Central memory CD8-positive, alpha-beta T cell (primary cell): ENCODE measurements around the gene MFSD11.
"Not testable (repeated sequence)": the region's sequence is repeated elsewhere in the genome, so short reads cannot be mapped to it uniquely, and the experiment has no call there.

ENCODE experiments used
- ATAC-seq: fragments of 150-1000 bp; cut with Tn5 transposase; replicated peaks from 2 replicates; pipeline ENCODE4 v1.10.0; 2022; ENCODE audit warnings: mild to moderate bottlenecking, moderate FRiP score, moderate number of reproducible peaks; ENCODE audit not compliant: poor library complexity, severe bottlenecking; ENCODE audit errors: extremely low read depth
- DNase-seq, 2 donors: peaks; one replicate each; pipeline ENCODE4 v3.0.0; 2021; ENCODE audit warnings: low spot score in 2 of 2
- H3K27ac Mint-ChIP-seq: one replicate; pipeline ENCODE4 v1.8.0; 2022; ENCODE audit warnings: low read depth, mild to moderate bottlenecking, moderate library complexity, mixed read lengths
- H3K27me3 Mint-ChIP-seq: one replicate; pipeline ENCODE4 v1.8.0; 2022; ENCODE audit warnings: mixed read lengths
- H3K36me3 Mint-ChIP-seq: one replicate; pipeline ENCODE4 v1.8.0; 2022; ENCODE audit warnings: mild to moderate bottlenecking, moderate library complexity, mixed read lengths; ENCODE audit not compliant: insufficient read depth
- H3K4me1 Mint-ChIP-seq: one replicate; pipeline ENCODE4 v1.8.0; 2022; ENCODE audit warnings: mixed read lengths
- H3K4me3 Mint-ChIP-seq: one replicate; pipeline ENCODE4 v1.8.0; 2022; ENCODE audit warnings: mild to moderate bottlenecking, moderate library complexity, mixed read lengths
- H3K9me3 Mint-ChIP-seq: one replicate; pipeline ENCODE4 v1.8.0; 2022; ENCODE audit warnings: mixed read lengths

Gene MFSD11

DNA sequence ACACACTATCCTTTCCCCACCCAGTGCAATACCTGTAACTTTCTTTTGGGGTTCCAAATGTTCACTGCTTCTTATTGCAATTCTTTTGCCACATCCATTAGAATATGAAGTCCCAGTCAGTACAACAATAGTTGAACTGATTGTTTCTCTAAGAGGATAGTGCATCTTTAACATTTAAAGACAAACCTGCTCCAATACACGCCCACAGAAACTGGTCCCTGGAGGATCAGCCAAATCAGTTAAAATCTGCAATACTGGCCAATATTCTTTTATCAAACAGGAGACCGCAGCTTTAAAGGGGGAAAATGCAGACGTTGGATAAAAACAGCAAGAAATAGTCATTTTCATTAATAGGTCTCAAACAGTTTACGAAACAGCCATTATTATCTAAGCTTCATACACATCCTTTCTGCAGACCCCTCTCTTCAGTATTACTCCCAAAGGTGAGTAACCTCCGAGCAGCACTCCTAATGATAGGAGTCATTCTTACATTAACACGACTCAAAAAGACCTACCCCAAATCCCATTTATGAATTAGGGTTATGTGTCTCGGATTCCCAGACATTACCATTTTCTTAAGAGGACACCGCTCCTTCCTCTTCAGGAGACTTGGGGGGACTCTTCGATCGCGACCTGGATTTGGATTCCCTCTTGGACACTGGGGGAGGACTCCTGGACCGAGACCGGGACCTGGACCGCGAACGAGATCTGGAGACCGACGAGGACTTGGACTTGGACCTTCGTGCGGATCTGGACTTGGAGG lies 2.2 kb upstream of the MFSD11 start:
- peaks cover 48% of the 10 kb centered on the region for H3K4me1 Mint-ChIP-seq
- peak overlapping the region; percentile 99 for H3K27ac Mint-ChIP-seq

GRCh38 chr17:76736349-76737081 lies 1.4 kb upstream of the MFSD11 start:
- DNase-seq (peak in 1 of 2 donors; percentile 36), ATAC-seq (peak; percentile 1)
- Mint-ChIP-seq H3K36me3 (peaks cover 71% of the 10 kb centered on the region), H3K4me1 (peaks cover 51% of the 10 kb centered on the region), H3K27ac (peak overlapping the region; percentile 99), H3K9me3 (no peaks in the 10 kb centered on the region), H3K27me3 (no peaks in the 10 kb centered on the region), H3K4me3 (peak overlapping the region; percentile 95)

More for the DNA sequence above, 2.2 kb upstream of the MFSD11 start:
- ATAC-seq: no peak
- Mint-ChIP-seq H3K27me3 (no peaks in the 10 kb centered on the region), H3K4me3 (peak overlapping the region; percentile 95), H3K36me3 (peaks cover 73% of the 10 kb centered on the region), H3K9me3 (no peaks in the 10 kb centered on the region)
- no peak for DNase-seq

DNA sequence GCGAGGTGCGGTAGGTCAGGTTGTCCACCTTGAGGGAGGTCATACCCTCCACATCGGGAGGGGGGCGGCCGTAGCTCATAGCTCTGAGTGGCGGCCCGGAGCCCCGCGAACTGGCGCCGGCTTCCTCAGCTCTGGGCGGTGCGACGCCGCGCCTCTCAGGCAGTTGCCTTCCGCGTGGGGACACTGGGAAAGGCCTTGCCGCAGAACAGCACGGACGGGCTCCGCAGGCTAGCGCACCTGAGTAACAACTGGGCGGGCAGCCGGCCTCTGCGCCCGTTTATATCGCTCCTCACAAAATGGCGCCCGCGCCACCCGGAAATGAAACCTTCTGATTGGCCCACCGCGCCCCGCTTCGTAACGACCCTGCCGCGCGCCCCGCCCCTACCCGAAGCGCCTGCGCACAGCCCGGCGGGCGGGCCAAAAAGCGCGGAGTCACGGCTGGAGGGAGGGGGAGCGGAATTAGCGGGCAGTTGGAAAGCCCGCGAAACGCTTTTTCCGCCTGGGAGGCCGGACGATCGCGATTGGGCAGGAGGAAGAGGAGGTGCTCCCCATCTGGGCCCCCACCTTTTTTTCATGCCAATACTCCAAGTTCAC lies 740 bp upstream of the MFSD11 start, which contains the start of gene SRSF2:
Gene SRSF2 (minus strand): TSS at position 250 of the 594 bp plus-strand sequence. CDS start 171 bp downstream, at position 79.
- H3K27me3 Mint-ChIP-seq: no peaks in the 10 kb centered on the region
- H3K27ac Mint-ChIP-seq: peak within 1 kb of the TSS; percentile 99
- H3K36me3 Mint-ChIP-seq: peaks cover 67% of the 10 kb centered on the region
- peaks cover 51% of the 10 kb centered on the region for H3K4me1 Mint-ChIP-seq
- DNase-seq: peak; percentile 97 to 99
- ATAC-seq: peak; percentile 68
- H3K9me3 Mint-ChIP-seq: no peaks in the 10 kb centered on the region
- H3K4me3 Mint-ChIP-seq: peak within 1 kb of the TSS; percentile 95

DNA sequence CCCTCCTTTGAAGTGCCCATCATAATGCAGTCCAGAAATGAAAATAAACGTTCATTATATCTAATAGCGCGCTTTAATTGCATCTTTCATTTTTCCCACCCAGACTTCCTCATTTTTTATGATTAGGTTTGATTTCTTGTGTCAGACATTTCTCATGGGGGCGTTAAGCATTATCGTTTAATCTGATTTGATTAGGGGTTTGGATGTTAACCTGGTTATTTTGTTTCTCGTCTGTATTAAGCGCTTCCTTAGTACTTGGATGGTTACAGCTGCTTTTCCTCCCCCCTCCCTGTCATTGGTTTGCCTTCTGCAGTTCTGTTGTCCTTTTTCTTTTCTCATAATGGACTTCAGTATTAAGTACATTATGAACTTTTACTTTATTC lies 540 bp downstream of the MFSD11 start:
- ATAC-seq (no peak), DNase-seq (no peak)
- H3K9me3 Mint-ChIP-seq: no peaks in the 10 kb centered on the region
- H3K27ac Mint-ChIP-seq: peak overlapping the region; percentile 99
- no peaks in the 10 kb centered on the region for H3K27me3 Mint-ChIP-seq
- peak overlapping the region; percentile 95 for H3K4me3 Mint-ChIP-seq
- H3K36me3 Mint-ChIP-seq: peaks cover 56% of the 10 kb centered on the region
- H3K4me1 Mint-ChIP-seq: peaks cover 44% of the 10 kb centered on the region

GRCh38 chr17:76739568-76740115 lies 1.7 kb downstream of the MFSD11 start:
- Mint-ChIP-seq H3K4me1 (peaks cover 32% of the 10 kb centered on the region), H3K36me3 (peaks cover 50% of the 10 kb centered on the region)
- not testable (repeated sequence) for H3K27ac Mint-ChIP-seq, H3K9me3 Mint-ChIP-seq, DNase-seq, H3K27me3 Mint-ChIP-seq, H3K4me3 Mint-ChIP-seq, ATAC-seq

- H3K36me3 Mint-ChIP-seq: peaks cover 43% of the 10 kb centered on the region
- no peaks in the 10 kb centered on the region for H3K27me3 Mint-ChIP-seq
- no peak overlapping the region for H3K4me3 Mint-ChIP-seq
- no peak overlapping the region for H3K27ac Mint-ChIP-seq
- no peak for ATAC-seq
- no peaks in the 10 kb centered on the region for H3K9me3 Mint-ChIP-seq
- DNase-seq: no peak
- H3K4me1 Mint-ChIP-seq: peaks cover 23% of the 10 kb centered on the region
Measured at GRCh38 chr17:76740329-76741118, 2.6 kb downstream of the MFSD11 start.

DNA sequence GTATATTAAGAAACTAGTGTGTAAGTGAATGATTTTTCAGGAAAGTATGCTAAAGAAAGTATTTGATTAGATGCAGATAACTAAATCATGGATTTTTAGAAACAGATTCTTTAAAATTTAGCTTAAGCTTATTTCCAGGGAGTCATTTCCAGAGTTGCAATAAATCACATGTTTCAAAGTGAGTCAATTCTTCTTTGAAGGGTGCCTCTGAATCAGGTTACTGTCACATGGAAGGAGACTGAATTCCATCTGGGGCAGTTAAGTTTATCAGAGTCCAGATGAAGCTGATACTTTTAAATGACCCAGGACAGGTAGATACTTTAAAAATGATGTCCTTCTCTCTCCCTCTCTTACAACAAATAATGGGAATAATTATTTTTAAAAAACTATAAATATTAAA lies 5.0 kb downstream of the MFSD11 start:
- ATAC-seq (no peak), DNase-seq (no peak)
- peaks cover 26% of the 10 kb centered on the region for H3K36me3 Mint-ChIP-seq
- H3K9me3 Mint-ChIP-seq: no peaks in the 10 kb centered on the region
- H3K27me3 Mint-ChIP-seq: no peaks in the 10 kb centered on the region
- H3K4me3 Mint-ChIP-seq: no peak overlapping the region
- H3K27ac Mint-ChIP-seq: no peak overlapping the region
- peaks cover 16% of the 10 kb centered on the region for H3K4me1 Mint-ChIP-seq

DNA sequence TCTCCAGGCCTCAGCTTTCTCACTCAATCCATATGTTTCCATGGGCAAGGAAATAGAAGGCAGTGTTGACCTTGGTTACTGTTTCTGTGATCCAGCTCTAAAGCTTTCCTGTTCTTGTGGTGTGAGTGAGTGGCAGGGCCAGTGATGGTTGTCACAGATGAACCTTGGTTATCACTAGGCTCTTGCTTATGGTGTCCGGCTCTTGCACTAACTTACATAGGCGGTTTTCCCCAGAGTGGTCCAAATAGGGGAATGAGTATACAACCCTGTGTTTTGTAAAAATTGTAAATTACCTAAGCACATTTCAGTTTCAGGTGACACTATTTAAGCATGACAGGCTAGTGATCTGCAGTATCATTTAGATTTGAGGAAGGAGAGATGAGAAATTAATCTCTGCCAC lies 6.8 kb downstream of the MFSD11 start:
- DNase-seq: no peak
- Mint-ChIP-seq H3K36me3 (peaks cover 22% of the 10 kb centered on the region), H3K27ac (no peak overlapping the region), H3K4me1 (peaks cover 4% of the 10 kb centered on the region), H3K9me3 (no peaks in the 10 kb centered on the region), H3K27me3 (no peaks in the 10 kb centered on the region), H3K4me3 (no peak overlapping the region)
- ATAC-seq: no peak

DNA sequence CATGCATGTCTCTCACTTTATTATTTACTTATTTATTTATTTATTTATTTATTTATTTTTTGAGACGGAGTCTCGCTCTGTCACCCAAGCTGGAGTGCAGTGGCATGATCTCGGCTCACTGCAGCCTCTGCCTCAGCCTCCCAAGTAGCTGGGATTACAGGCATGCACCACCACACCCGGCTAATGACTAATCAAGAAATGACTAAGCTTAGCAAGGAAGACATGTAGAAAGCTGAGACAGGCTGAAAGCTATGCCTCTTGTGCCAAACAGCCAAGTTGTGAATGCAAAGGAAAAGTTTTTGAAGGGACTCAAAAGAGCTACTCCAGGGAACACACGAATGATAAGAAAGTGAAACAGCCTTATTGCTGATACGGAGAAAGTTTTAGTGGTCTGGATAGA lies 7.9 kb downstream of the MFSD11 start:
- not testable (repeated sequence) for ATAC-seq

GRCh38 chr17:76747716-76748363 lies 9.9 kb downstream of the MFSD11 start:
- Mint-ChIP-seq H3K27ac (no peak overlapping the region), H3K4me1 (peaks cover 10% of the 10 kb centered on the region), H3K4me3 (no peak overlapping the region), H3K27me3 (no peaks in the 10 kb centered on the region), H3K36me3 (peaks cover 23% of the 10 kb centered on the region), H3K9me3 (no peaks in the 10 kb centered on the region)
- no peak for DNase-seq
- ATAC-seq: no peak

More for the DNA sequence above, 7.9 kb downstream of the MFSD11 start:
- not testable (repeated sequence) for H3K9me3 Mint-ChIP-seq, H3K4me3 Mint-ChIP-seq, H3K27ac Mint-ChIP-seq, H3K4me1 Mint-ChIP-seq, DNase-seq, H3K27me3 Mint-ChIP-seq
- peaks cover 25% of the 10 kb centered on the region for H3K36me3 Mint-ChIP-seq

- Mint-ChIP-seq H3K9me3 (no peaks in the 10 kb centered on the region), H3K27me3 (no peaks in the 10 kb centered on the region), H3K4me3 (no peak overlapping the region), H3K4me1 (peaks cover 19% of the 10 kb centered on the region), H3K27ac (no peak overlapping the region), H3K36me3 (peaks cover 25% of the 10 kb centered on the region)
- DNase-seq: no peak
- no peak for ATAC-seq
Measured at GRCh38 chr17:76748657-76749056, 10.7 kb downstream of the MFSD11 start.
